GM18867 (cell line): ENCODE measurements around the gene RANBP10.

ENCODE experiments used
- ATAC-seq: cut with Tn5 transposase; IDR thresholded peaks from one replicate; pipeline ENCODE4 v1.9.1; 2021; ENCODE audit warnings: mild to moderate bottlenecking, moderate library complexity; ENCODE audit not compliant: unreplicated experiment

RANBP10 gene

GRCh38 chr16:67828651-67829050, 22.3 kb upstream of the RANBP10 start:
- no peak for ATAC-seq

- no peak for ATAC-seq
These were observed 19.5 kb upstream of the RANBP10 start for GRCh38 chr16:67825906-67826305.

- no peak for ATAC-seq
These were observed 18.8 kb upstream of the RANBP10 start for GRCh38 chr16:67825119-67825518.

- no peak for ATAC-seq
These were observed 16.2 kb upstream of the RANBP10 start for GRCh38 chr16:67822511-67822910.

- ATAC-seq, result no peak
These were observed 14.4 kb upstream of the RANBP10 start for GRCh38 chr16:67820608-67821259.

GRCh38 chr16:67814567-67814966, 8.2 kb upstream of the RANBP10 start:
- no peak for ATAC-seq

GRCh38 chr16:67811899-67812298, 5.5 kb upstream of the RANBP10 start:
- ATAC-seq, result no peak

GRCh38 chr16:67807148-67807682, 855 bp upstream of the RANBP10 start:
- ATAC-seq, result no peak

GRCh38 chr16:67805718-67806427, 487 bp downstream of the RANBP10 start:
- ATAC-seq, result peak; percentile 0

GRCh38 chr16:67804853-67805542, 1.4 kb downstream of the RANBP10 start:
- ATAC-seq, result no peak

GRCh38 chr16:67803894-67804293, 2.5 kb downstream of the RANBP10 start:
- ATAC-seq, result no peak

GRCh38 chr16:67801883-67802282, 4.5 kb downstream of the RANBP10 start:
- no peak for ATAC-seq

GRCh38 chr16:67801241-67801640, 5.1 kb downstream of the RANBP10 start:
- no peak for ATAC-seq

GRCh38 chr16:67800338-67800926, 5.9 kb downstream of the RANBP10 start:
- ATAC-seq, result no peak

- no peak for ATAC-seq
These were observed 10.2 kb downstream of the RANBP10 start for GRCh38 chr16:67796099-67796718.

GRCh38 chr16:67790071-67790470, 16.3 kb downstream of the RANBP10 start:
- ATAC-seq, result no peak

- no peak for ATAC-seq
These were observed 19.9 kb downstream of the RANBP10 start for GRCh38 chr16:67786491-67786890.

- ATAC-seq, result no peak
These were observed 23.0 kb downstream of the RANBP10 start for GRCh38 chr16:67783353-67783725.

GRCh38 chr16:67782567-67783352, 23.6 kb downstream of the RANBP10 start:
- ATAC-seq, result no peak

GRCh38 chr16:67781565-67781921, 24.8 kb downstream of the RANBP10 start:
- peak; percentile 64 for ATAC-seq
